GM19438 (cell line): ENCODE data around the gene PRSS58.

ENCODE experiments used
- ATAC-seq: cut with Tn5 transposase; IDR thresholded peaks from one replicate; pipeline ENCODE4 v1.9.1; 2021; ENCODE audit warnings: low read depth; ENCODE audit not compliant: unreplicated experiment

The PRSS58 gene

DNA sequence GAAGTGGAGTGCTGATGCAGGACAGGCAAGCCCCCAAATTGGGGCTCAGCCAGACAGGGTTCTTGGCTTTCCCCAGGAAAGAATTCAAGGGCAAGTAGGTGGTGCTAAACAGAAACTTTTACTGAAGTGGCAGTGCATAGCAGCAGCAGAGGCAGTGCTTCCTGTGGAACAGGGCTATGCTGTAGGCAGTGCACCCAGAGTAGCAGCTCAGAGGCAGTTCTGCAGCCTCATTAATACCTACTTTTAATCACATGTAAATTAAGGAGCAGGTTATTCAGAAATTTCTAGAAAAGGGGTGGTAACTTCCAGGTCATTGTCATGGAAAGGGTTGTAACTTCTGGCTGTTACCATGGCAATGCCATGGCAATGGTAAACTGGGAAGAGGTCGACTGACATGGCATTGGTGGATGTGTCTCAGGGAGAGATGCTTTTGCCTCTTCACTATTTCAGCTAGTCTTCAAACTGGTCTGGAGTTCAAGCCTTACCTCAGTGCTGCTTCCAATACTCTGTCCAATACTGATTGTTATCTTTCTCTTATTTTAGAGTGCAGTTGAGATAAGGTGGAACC, 29.2 kb downstream of the PRSS58 start:
- ATAC-seq: no peak
